Peyer's patch (tissue), 4 donors: ENCODE results near the gene LCE5A.

ENCODE experiments used
- CTCF ChIP-seq, 6 experiments: fragments of 450-650 bp in 4 of 6; fragments of 200-600 bp in 2 of 6; sonication (generic) in 1 of 6; IDR thresholded peaks; one replicate each; pipeline ENCODE4 v1.5.1; 2017 to 2019; ENCODE audit warnings: antibody characterized with exemption in 6 of 6, mild to moderate bottlenecking in 3 of 6, moderate library complexity in 1 of 6
- POLR2A ChIP-seq, 2 donors: fragments of 450-650 bp; IDR thresholded peaks; one replicate each; pipeline ENCODE4 v1.5.1; 2017; ENCODE audit warnings: antibody characterized with exemption in 2 of 2, mild to moderate bottlenecking in 2 of 2, moderate library complexity in 2 of 2

DNA sequence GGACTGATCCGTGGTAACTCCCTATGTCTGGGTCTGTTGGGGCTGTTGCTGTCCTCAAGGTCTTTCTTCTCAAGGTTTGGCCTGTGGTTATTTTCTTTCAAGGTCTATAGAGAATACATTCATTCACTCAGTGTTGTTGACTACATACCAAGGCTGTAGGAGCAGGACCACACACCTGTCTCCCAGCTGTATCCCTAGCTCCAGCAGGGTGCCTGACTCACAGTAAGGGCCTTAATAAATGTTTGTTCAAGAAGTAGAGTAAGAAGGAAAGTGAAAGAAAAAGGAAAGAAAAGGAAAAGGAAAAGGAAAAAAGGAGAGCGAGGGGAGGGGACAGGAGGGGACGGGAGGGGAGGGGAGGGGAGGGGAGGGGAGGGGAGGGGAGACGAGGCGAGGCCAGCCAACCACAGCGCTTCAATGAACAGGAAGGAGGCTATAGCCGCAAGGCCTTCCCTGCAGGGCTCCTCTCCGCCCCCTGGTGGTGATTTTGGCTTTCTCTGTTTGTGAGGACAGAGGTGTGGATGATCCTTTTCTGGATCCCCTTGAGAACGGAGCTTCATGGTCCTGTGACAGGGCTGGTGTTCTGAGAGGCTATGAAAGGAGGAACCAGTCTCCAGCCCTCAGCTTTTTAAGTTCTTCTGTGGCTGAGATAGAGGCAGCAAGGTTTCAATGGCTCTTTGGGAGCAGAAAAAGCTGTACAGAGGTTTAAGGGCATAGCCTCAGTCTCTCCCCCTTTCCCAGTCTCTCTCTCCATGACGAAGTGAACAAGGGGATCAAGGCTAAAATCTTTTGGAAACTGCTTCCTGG, 30.6 kb upstream of the LCE5A start:
- no peak for TF ChIP-seq POLR2A (IDR thresholded peaks at IDR 0.05)
- TF ChIP-seq CTCF (IDR thresholded peaks at IDR 0.05): peak in 4 of 6 experiments; percentile 38 to 57 (median 43)
